Stimulated activated CD8-positive, alpha-beta memory T cell treated with anti-CD3 and anti-CD28 coated beads, Interleukin-12 subunit alpha, Interleukin-12 subunit beta, amount 100 ng/mL, for 24 hours (primary cell): ENCODE measurements around the gene PSMD9.

Experiments used
- DNase-seq: peaks from one replicate; pipeline ENCODE4 v3.0.0-alpha.2; 2020; ENCODE audit errors: extremely low read depth

The PSMD9 gene

DNA sequence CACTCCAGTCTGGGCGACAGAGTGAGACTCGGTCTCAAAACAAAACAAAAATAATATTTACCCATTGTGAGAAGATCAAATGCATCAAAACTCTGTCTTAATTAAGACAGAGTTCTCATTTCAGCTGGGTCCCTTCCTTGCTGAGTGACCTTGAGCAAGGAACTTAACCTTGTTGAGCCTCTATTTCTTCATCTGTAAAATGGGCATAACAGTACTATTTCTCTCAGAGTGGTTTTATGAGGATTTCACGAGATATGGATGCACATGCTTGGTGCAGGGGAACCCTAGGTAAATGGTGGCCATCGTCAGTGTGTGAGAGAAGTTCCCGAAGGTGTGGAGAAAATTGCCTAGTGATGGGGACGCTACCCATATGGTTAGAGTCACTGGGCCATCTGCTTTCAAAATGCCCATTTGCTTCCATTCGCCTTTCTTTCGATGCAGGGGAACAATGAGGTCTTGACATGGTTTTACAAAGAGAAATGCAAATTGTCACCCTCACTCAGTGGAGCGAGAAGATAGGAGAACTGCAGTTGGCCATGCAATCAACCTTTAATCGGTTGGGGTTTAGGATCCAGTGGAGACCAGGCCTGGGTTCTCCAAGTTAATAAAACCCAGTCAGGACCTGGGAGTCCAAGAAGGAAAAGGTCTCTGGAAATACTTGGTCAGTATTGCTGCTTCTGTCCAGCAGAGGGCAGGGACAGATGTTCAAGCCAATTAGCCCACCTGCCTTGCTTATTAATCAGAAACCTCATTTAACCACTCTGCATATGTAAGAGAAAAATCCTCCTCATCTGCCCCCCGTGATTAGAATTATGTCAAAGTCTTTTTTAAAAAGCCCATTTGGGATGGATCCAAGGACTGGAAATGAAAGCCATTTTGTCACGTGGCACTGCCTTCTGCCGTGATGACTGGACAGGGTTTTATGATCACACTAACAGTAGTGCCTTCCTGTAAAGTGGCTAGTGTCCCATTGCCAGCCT, 67.0 kb downstream of the PSMD9 start:
- DNase-seq, result no peak

DNA sequence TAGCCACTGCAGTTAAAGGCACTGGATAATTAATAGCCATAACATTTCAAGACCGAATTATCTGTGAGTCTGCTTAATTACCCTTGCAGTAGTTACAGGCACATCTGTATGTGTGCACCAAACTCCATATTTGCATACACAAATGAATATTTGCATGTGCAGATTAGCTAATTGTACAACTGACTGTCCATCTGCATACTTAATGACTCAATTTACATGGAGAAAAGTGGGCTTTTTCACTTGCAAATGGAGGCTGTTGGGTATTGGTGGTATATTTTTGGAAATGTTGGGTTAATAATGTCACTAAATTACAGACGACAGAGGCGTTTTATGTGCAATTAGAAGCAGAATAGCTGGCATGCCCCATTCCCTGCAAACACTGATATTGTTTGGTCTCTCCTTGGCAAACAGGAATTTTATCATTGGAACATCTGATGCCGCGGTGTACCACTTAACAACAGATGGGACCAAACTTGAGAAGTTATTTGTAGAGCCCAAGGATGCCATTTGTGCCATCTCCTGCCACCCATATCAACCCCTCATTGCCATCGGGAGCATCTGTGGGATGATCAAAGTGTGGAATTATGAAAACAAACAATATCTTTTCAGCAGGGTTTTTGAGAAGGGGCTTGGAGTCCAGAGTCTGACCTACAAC, 69.4 kb downstream of the PSMD9 start:
- DNase-seq, result no peak

DNA sequence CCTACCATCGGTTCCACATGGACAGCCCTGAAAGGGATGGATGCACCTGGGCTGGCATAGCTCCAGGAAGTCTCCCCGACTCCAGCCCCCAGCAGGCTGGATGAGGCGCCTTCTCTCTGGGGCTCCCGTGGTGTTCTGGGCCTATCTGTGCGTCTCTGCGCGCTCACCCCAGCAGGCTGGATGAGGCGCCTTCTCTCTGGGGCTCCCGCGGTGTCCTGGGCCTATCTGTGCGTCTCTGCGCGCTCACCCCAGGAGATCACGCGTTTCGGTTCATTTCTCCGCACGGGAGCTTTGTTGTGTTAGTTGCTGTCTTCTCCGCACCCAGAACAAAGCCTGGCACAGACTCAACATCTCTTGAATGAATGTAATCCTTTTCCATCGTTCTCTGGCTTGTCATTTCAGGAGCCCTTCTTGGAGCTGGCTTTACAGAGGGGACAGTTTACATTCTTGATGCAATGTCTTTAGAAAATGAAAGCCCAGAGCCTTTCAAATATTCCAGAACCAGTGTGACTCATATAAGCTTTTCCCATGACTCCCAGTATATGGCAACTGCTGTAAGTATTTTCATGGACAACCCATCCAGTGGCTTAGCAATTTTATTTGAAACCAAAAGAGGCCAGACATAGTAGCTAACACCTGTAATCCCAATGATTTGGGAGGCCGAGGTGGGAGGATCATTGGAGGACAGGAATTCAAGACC, 70.1 kb downstream of the PSMD9 start:
- DNase-seq, result no peak

DNA sequence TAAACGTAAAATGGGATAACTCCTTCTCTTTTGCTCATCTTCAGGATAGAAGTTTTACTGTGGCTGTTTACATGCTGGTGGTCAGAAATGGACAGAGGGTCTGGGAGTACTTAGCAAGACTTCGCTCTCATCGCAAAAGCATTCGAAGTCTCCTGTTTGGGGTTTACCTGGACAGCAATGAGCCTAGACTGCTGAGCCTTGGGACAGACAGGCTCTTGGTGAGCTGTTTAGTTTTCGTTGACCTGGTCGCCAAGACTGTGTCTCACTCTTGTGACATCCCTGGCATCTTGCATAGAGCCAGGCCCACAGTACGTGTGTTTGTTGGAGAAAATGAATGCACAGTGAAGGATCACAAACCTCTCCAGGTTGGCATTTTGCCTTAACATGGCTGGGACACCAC, 72.0 kb downstream of the PSMD9 start:
- DNase-seq, result no peak

DNA sequence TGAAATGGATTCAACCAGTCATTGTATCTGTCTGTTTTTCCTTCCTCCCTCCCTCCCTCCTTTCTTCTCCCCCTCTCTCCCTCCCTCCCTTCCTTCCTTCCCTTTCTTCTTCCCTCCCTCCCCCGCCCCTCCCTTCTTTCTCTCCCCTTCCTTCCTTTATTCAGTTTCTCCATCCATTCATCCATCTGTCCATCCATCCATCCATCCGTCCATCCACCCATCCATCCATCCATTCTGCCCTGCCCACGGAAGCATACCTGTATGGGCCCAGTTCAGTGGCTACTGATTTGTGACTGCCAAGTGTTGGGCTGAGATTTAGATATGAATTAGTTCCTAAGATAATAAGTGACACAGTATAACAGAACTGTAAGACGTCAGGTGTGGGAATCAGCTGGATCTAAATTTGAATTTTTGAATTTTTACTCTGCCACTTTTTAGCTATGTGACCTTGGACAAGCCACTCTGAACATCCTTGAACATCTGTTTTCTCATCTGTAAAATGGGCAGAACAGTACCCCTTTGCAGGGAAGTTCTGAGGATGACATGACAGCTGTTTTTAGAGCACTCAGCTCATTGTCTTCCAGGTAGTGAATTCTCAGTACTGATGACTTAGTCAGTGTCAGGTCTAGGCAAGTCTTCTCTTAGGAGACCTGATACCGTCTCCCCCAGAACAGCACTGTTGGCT, 72.7 kb downstream of the PSMD9 start:
- no peak for DNase-seq

- DNase-seq, result no peak
Measured at GRCh38 chr12:121963341-121964018, 74.9 kb downstream of the PSMD9 start.

- DNase-seq, result no peak
Measured at GRCh38 chr12:121964813-121965643, 76.4 kb downstream of the PSMD9 start.

DNA sequence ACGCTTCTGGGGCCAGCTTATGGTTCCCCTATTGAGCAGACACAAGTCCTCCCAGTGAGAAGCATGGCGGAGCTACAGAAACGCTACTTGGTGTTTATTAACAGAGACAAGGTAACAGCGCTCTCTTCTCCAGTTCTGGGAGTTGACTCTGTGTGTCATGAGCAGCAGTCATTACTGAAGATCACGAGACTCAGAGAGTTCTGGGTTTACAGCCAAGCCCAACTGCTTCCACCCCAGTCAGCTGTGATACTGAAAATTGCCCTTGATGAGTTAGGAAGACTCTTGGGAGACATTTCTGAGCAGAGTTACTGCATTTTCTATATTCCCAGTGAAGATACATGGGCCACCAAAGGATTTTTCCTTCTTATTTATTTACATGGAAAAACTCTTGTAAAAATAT, 78.4 kb downstream of the PSMD9 start:
- no peak for DNase-seq
